GM10266 (cell line): Measurements from ENCODE around the gene FAM168B.
"Not testable (repeated sequence)": the region's sequence is repeated elsewhere in the genome, so short reads cannot be mapped to it uniquely, and the experiment has no call there.

Source experiments
- DNase-seq: peaks from one replicate; pipeline ENCODE4 v3.0.0; 2012; ENCODE audit errors: extremely low spot score
- CTCF ChIP-seq: IDR thresholded peaks from 2 replicates; pipeline ENCODE4 v1.5.1; 2012; ENCODE audit warnings: mild to moderate bottlenecking, low read depth; ENCODE audit not compliant: control insufficient read depth, insufficient read depth; ENCODE audit errors: missing control alignments

FAM168B gene

GRCh38 chr2:131094463-131095281 is 1.4 kb upstream of the FAM168B start:
- DNase-seq: no peak
- TF ChIP-seq CTCF: no peak

- no peak for DNase-seq
- no peak for TF ChIP-seq CTCF
These were observed 619 bp upstream of the FAM168B start for GRCh38 chr2:131093696-131094462.

GRCh38 chr2:131092458-131093005 is 728 bp downstream of the FAM168B start:
- TF ChIP-seq CTCF: no peak
- no peak for DNase-seq

GRCh38 chr2:131085646-131086045 is 7.6 kb downstream of the FAM168B start:
- no peak for TF ChIP-seq CTCF

GRCh38 chr2:131081190-131081589 is 12.1 kb downstream of the FAM168B start:
- TF ChIP-seq CTCF: no peak
- DNase-seq: no peak

More at GRCh38 chr2:131085646-131086045, 7.6 kb downstream of the FAM168B start:
- DNase-seq: no peak

- DNase-seq: not testable (repeated sequence)
These were observed 13.3 kb downstream of the FAM168B start for GRCh38 chr2:131079931-131080330.

GRCh38 chr2:131077966-131078365 is 15.3 kb downstream of the FAM168B start:
- no peak for TF ChIP-seq CTCF
- no peak for DNase-seq
